ENCODE results near the gene F2RL3. TPM values are rescaled to one million over a fixed set of nuclear protein-coding genes. Genes with fewer than 3 reads are reported as not detected.

Gene F2RL3
- total RNA-seq, 1 experiment from 2014 or later = not detected

- peaks cover 3% of the 10 kb centered on the region for H3K9me3 Mint-ChIP-seq (ENCODE audit: unreplicated experiment)
- H3K36me3 ChIP-seq (ENCODE audit: control insufficient read depth, insufficient read depth, low read length) = no peaks in the 10 kb centered on the region
- ChIA-PET CTCF (no interaction called here), POLR2A (no interaction called here)
- TF ChIP-seq CTCF (IDR thresholded peaks at IDR 0.05; ENCODE audit: insufficient read depth in 1 of 2, low read depth in 1 of 2, low read length in 1 of 2, severe bottlenecking in 1 of 2, unreplicated experiment in 1 of 2) = no peak
- H3K36me3 Mint-ChIP-seq (ENCODE audit: insufficient read depth, unreplicated experiment) = no peaks in the 10 kb centered on the region
- no TSS peak for BruUV-seq (replicated peaks)
- no peak overlapping the region for H3K27ac Mint-ChIP-seq (ENCODE audit: unreplicated experiment)
- intact Hi-C loops (cut with micrococcal nuclease; ENCODE audit: unreplicated experiment) = no loop called here
- H3K27me3 ChIP-seq (replicated peaks; ENCODE audit: control insufficient read depth, insufficient read depth, low read length) = no peaks in the 10 kb centered on the region
- H3K4me1 Mint-ChIP-seq (ENCODE audit: low read depth, unreplicated experiment) = no peaks in the 10 kb centered on the region
- no peaks in the 10 kb centered on the region for H3K9me3 ChIP-seq
- no peak overlapping the region for H3K4me3 Mint-ChIP-seq (ENCODE audit: unreplicated experiment)
- peaks cover 3% of the 10 kb centered on the region for H3K27me3 Mint-ChIP-seq (ENCODE audit: insufficient read depth, unreplicated experiment)
- no peak for DNase-seq
- H3K4me3 ChIP-seq (ENCODE audit: low read depth, low read length) = no peak overlapping the region
- no peaks in the 10 kb centered on the region for H3K4me1 ChIP-seq
These were observed 51.8 kb downstream of the F2RL3 start for GRCh38 chr19:16940626-16941025.

Other genes with a start within 250 kb of the F2RL3 start
- 65.3 and 74.4 TPM in 2 replicates for gene SMIM7, start 228.9 kb upstream of the F2RL3 start, total RNA-seq (2022)
- 3.8 and 4.5 TPM in 2 replicates for gene TMEM38A, start 227.9 kb upstream of the F2RL3 start, total RNA-seq (2022)
- not detected in 2 replicates for gene NWD1, start 169.2 kb upstream of the F2RL3 start, total RNA-seq (2022)
- gene SIN3B, start 59.6 kb upstream of the F2RL3 start, total RNA-seq (2022) = 56.3 and 56.9 TPM in 2 replicates
- gene CPAMD8, start 137.8 kb downstream of the F2RL3 start, total RNA-seq (2022) = 1.1 and 1.3 TPM in 2 replicates
- 24.4 and 30.6 TPM in 2 replicates for gene HAUS8, start 186.5 kb downstream of the F2RL3 start, total RNA-seq (2022)
- 47.6 and 52.8 TPM in 2 replicates for gene MYO9B, start 186.8 kb downstream of the F2RL3 start, total RNA-seq (2022)

Measured in Caco-2 (cell line).